Measurements from ENCODE around the gene JPT1. TPM values are rescaled to one million over a fixed set of nuclear protein-coding genes. Genes with fewer than 3 reads are reported as not detected.
"Not testable (repeated sequence)": the region's sequence is repeated elsewhere in the genome, so short reads cannot be mapped to it uniquely, and the experiment has no call there.

Gene JPT1, protein sequence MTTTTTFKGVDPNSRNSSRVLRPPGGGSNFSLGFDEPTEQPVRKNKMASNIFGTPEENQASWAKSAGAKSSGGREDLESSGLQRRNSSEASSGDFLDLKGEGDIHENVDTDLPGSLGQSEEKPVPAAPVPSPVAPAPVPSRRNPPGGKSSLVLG
- 538 TPM for total RNA-seq

- DNase-seq (ENCODE audit: low spot score in 2 of 2) (peak; percentile 94 to 98), FAIRE-seq (no peak)
Measured at GRCh38 chr17:75154195-75155106, at the start of gene JPT1. TSS of gene JPT1 (minus strand) at chr17:75154512. CDS start at chr17:75154397, 115 bp downstream.

- FAIRE-seq = no peak
- DNase-seq (ENCODE audit: low spot score in 2 of 2) = no peak
Measured at GRCh38 chr17:75199886-75200618, 45.7 kb upstream of the JPT1 start.

- FAIRE-seq (no peak), DNase-seq (ENCODE audit: low spot score in 2 of 2) (no peak)
Measured at GRCh38 chr17:75194879-75195278, 40.6 kb upstream of the JPT1 start.

GRCh38 chr17:75191584-75191983 lies 37.3 kb upstream of the JPT1 start:
- DNase-seq (ENCODE audit: low spot score in 2 of 2) = no peak
- FAIRE-seq = no peak

DNA sequence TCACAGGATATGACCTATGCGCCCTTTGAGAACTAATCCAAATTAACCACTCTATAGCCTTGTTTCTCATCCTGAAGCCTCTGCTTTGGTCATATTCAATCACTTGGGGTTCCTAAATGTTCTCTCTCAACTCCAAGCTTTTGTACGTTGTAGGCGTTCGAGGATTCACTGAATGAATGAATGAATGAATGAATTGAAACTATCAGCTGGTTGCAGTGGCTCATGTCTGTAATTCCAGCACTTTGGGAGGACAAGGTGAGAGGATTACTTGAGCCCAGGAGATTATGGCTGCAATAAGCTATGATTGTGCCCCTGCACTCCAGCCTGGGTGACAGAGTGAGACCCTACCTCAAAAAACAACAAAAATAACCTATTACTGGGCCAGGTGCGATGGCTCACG lies 34.3 kb upstream of the JPT1 start:
- no peak for DNase-seq (ENCODE audit: low spot score in 2 of 2)
- no peak for FAIRE-seq

DNA sequence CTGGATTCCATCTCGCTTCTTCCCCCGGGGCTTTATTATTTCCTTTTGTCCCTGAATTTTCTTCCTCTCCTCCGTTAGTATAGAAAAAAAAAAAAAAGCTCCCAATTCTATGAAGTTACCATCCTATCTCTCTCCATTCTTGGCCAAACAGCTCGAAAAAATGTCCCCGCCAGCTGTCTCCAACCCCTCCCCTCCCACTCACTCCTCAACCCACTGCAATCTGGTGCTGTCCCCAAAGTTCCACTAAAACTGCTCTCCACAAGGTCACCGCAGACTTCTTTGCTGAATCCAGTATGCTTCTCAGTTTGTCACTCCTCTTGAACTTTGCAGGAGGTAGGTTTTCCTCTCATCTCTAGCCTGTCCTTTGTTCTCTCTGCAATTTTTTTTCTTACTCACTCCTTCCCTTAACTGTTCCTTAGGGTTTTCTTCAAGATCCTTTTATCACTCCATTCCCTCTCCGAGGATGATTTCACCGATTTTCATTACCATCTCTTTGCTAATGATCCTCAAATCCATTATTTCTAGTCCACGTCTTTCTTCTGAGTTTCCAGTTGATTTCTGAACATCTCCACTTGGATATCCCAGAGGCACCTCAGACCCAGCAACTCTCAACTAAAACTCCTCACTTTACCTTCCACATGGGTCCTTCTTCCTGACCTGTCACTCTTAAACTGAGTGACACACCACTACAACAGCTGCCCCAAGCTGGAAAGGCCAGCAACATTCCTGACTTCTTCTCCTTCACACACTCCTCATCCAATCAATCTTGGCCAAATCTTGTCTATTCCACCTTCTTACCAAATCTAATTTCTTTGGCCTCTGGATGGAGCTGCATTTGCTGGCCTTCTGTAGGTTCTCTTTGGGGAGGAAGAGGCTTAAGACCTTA lies 29.9 kb upstream of the JPT1 start:
- FAIRE-seq = no peak
- no peak for DNase-seq (ENCODE audit: low spot score in 2 of 2)

DNA sequence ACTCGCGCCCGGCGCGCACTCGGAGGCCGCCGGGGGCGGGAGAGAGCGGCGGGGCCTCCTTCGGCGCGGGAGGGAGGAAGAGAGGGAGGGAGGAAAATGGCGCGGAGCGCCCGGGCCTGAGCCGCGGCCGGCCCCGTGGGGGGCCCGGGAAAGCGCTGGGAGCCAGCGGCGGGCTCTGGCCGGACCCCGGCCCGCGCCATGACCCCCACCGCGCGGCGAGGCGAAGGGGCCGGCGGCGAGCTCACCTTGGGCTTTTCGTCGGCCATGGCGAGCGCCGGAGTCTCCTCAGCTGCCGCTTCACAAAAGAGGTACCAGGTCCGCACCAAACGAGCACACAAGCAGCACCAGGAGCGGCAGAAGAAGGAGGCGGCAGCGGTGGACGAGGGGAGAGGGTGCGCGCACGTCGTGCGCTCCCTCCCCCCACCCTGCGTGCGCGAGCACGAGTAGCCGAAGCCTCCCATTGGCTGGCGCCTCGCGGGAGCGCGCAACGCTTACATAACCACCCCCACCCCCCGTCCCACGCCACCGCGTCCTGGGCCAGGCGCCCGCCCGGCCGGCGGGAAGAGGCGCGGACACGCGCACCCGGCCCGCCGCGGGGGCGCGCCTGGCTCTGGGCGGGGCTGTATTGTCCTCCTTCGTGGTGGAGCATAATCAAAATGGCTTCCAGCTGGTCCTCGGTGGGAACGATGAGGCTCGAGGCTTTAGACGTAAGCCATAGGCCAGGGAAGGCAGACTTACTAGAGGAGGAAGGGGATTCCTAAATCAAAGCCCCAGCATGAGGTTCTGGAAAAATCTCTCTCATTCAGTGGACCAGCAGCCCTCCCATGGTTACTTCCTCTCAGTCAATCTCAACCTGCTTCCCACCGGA lies 28.5 kb upstream of the JPT1 start, which contains the start of gene SUMO2:
SUMO2 (minus strand) TSS at position 391 of the 868 bp plus-strand sequence; CDS start at position 266, 125 bp downstream.
- FAIRE-seq (no peak), DNase-seq (ENCODE audit: low spot score in 2 of 2) (peak; percentile 99)

DNA sequence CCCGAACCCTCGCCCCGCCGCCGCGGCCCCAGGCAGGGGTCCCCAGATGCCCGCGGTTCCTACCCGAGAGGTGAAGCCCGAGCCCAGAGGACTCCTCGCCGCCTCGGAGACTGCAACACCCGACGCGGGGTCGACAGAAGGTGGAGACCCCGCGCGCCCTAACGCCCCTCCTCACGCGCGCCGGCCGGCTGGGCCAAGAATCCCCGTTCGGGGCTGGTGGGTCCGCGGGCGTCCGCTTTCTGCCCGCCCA lies 27.9 kb upstream of the JPT1 start:
- no peak for FAIRE-seq
- no peak for DNase-seq (ENCODE audit: low spot score in 2 of 2)

DNA sequence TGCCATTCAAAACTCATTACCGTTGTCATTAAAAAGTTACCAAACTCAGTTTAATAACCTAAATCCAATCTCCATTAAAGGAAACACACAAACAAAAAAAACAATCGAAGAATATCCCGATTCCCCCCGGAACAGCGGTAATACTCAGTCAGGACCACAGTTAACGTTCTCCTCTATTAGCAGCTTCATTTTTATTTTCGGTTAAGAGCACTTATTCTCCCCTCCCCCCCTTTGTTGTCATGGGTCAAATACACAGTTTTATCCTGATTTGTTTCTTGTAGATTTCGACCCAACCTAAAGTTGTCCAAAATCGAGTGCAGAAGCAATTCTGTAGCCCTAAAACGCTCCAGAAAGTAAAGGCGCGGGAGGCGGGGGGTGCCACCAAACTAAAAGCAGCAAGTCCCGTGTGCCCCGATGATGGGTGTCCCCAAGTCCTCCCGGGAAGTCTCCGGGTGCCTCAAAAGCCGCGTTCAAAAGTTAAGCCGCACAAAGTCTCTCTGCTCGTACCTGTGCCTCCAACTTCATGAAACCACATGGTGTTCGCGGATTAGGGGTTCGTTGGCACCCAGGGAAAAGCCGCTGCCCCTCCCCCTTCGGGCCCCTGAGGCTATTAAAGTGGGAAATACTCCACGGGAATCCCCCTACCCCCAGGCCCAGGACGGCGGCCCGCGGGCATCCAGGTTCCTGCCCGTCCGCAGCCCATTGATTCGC lies 27.5 kb upstream of the JPT1 start:
- no peak for FAIRE-seq
- no peak for DNase-seq (ENCODE audit: low spot score in 2 of 2)

GRCh38 chr17:75181110-75181509 lies 26.8 kb upstream of the JPT1 start:
- DNase-seq (ENCODE audit: low spot score in 2 of 2) (no peak), FAIRE-seq (no peak)

- DNase-seq (ENCODE audit: low spot score in 2 of 2) (no peak), FAIRE-seq (no peak)
Measured at GRCh38 chr17:75178453-75178852, 24.1 kb upstream of the JPT1 start.

DNA sequence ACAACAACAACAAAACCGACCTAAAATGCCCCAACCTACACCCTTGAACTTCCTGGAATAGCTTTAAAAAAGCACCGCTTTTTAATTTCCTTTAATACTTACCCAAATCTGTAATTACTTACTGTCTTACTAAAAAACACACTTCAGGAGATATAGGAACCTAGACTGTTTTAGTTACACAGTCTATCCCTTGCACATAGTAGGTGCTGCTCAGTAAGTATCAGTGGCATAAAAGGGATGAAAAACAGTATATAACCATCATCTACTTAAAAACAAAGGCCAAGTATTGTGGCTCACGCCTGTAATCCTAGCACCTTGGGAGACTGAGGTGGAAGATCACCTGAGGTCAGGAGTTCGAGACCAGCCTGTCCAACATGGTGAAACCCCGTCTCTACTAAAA lies 22.3 kb upstream of the JPT1 start:
- DNase-seq (ENCODE audit: low spot score in 2 of 2) = no peak
- FAIRE-seq = no peak

- no peak for DNase-seq (ENCODE audit: low spot score in 2 of 2)
- no peak for FAIRE-seq
Measured at GRCh38 chr17:75174996-75175395, 20.7 kb upstream of the JPT1 start.

DNA sequence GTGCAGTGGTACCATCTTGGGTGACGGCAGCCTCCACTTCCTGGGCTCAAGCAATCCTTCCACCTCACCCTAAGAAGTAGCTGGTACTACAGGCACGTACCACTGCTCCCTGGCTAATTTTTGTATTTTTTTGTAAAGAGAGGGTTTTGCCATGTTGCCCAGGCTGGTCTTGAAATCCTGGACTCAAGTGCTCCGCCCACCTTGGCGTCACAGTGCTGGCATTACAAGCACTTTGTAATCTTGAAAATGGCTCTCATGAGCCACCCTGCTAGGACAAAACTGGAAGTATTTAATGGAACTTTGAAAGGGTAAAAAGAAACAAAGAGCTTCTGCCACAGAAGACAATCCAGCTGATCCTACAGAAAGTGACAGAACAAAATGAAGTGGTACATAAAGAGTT lies 19.2 kb upstream of the JPT1 start:
- no peak for FAIRE-seq
- DNase-seq (ENCODE audit: low spot score in 2 of 2) = no peak

DNA sequence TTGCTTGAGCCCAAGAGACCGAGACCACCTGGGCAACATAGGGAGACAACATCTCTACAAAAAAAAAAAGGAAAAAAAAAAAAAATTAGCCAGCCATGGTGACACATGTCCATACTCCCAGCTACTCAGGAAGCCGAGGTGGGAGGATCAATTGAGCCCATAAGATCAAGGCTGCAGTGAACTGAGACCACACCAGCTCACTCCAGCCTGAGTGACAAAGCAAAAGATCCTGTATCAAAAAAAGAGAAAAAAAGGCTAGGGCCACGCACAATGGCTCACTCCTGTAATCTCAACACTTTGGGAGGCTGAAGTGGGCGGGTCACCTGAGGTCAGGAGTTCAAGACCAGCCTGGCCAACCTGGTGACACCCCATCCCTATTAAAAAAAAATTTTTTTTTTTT lies 14.7 kb upstream of the JPT1 start:
- DNase-seq (ENCODE audit: low spot score in 2 of 2) (no peak), FAIRE-seq (no peak)

DNA sequence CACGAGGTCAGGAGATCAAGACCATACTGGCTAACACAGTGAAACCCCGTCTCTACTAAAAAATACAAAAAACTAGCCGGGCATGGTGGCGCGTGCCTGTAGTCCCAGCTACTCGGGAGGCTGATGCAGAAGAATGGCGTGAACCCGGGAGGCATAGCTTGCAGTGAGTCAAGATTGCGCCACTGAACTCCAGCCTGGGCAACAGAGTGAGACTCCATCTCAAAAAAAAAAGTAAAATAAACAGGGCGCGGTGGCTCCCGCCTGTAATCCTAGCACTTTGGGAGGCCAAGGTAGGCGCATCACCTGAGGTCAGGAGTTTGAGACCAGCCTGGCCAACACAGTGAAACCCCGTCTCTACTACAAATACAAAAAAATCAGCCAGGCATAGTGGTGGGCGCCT lies 10.3 kb upstream of the JPT1 start:
- DNase-seq (ENCODE audit: low spot score in 2 of 2); FAIRE-seq: not testable (repeated sequence)

DNA sequence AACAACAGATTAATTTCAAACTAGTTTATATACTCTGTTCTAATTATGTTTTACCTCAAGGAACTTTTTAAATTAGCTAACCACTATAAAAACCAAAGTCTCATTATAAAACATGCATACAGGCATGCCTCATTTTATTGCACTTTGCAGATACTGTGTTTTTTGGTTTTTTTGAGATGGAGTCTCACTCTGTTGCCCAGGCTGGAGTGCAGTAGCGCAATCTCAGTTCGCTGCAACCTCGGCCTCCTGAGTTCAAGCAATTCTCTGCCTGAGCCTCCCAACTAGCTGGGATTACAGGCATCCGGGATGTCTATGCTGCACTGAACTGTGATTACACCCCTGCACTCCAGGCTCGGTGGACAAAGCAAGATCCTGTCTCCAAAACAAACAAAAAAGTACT lies 8.8 kb upstream of the JPT1 start:
- DNase-seq (ENCODE audit: low spot score in 2 of 2) (no peak), FAIRE-seq (no peak)

DNA sequence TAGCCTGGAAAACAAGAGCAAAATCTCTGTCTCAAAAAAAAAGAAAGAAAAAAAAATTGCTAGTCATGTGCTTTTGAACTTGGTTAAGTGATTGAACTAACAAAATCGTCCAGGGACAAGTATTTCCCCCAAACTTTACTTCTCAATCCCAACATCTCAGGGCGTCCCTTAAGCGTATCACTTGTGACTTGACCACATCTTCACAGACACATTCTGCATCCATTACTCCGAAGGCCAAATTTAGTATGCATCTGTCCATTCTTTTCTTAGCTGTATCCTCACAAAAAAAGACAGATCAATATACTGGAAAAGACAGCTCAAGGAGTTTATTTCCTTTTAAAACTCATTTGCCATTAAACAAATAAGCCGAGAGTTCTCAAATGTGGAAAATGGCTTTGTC lies 5.9 kb upstream of the JPT1 start:
- DNase-seq (ENCODE audit: low spot score in 2 of 2) (no peak), FAIRE-seq (no peak)
